Erythroblast (primary cell): ENCODE results near the gene GABRB1.
"Not testable (repeated sequence)": the region's sequence is repeated elsewhere in the genome, so short reads cannot be mapped to it uniquely, and the experiment has no call there.

Experiments used
- GATA1 ChIP-seq: IDR thresholded peaks from 2 replicates; pipeline ENCODE4 v1.6.1; 2011; ENCODE audit warnings: low read depth, mild to moderate bottlenecking, control low read depth, low read length, moderate library complexity
- POLR2A ChIP-seq: IDR thresholded peaks from 2 replicates; pipeline ENCODE4 v1.6.1; 2011; ENCODE audit warnings: mild to moderate bottlenecking, low read length

DNA sequence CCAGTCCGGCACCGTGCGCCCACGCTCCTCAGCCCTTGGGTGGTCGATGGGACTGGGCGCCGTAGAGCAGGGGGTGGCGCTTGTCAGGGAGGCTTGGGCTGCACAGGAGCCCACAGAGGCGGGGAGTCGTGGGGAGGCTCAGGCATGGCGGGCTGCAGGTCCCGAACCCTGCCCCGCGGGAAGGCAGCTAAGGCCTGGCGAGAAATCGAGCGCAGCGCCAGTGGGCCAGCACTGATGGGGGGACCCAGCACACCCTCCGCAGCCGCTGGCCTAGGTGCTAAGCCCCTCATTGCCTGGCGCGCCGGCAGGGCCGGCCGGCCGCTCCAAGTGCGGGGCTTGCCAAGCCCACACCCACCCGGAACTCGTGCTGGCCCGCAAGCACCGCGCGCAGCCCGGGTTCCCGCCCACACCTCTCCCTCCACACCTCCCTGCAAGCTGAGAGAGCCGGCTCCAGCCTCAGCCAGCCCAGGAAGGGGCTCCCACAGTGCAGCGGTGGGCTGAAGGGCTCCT is 346.7 kb downstream of the GABRB1 start:
- TF ChIP-seq POLR2A, GATA1: not testable (repeated sequence)
